ENCODE results near the gene ZNF253.
"Not testable (repeated sequence)": the region's sequence is repeated elsewhere in the genome, so short reads cannot be mapped to it uniquely, and the experiment has no call there.

ZNF253 gene

DNA sequence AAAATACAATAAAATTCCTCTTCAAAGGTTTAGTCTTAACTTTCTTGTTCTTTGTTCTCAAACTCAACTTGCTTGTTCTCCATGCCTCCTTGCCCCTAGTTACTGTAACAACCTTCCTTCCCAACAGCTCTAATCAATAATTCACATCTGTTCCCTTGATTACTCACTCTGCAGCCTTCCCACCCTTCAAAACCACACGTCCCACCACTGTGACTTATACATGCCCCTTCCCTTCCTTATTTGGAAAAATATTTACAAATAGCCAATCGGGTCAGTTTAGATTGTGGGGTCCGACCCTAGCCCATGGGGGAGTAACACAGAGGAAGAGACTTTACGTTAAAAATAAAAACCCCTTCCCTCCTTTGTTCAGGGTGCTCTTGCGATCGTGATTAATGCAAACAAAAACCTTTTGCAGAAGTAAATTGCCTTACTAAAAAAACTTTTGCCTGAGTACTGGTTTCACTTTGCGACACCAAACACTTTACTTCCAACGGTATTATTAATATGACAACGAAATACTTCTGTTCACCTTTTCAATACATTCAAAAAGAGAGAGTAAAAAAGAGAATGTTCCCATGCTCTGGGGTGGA lies 34.6 kb downstream of the ZNF253 start:
- peak; percentile 72 for DNase-seq (ENCODE audit: low read depth)

DNA sequence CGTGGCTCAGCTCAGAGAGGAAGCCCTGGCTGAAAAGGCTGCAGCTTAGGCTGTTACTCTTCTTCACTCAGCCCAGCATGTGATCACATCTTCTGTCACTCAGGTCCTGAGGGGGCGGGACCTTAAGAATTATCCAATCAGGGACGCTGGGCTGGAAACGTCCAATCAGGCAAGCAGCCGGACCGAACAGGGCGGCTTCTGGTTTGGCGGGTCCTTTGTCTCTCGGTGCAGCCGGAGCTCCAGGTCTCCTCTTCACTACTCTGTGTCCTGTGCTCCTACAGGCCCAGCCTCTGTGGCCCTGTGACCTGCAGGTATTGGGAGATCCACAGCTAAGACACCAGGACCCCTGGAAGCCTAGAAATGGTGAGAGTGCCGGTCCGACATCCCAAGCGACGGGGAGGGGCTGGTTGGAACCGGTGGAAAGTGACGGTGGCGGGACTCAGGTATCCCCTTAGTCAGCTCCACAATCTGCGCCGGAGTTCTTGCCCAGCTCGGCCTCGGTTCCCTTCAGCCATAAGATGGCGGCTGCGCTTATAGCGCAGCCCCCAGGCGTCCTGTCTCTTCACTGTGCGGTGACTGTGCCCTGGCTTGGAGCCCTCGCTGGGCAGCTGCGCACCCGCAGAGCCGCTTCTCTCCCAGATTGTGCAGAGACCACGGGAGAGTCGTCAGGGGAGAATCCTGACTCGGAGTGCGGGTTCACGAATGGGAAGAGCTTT lies 35.2 kb downstream of the ZNF253 start, which contains the start of gene ZNF93:
Gene ZNF93, plus strand, starts transcription at position 218 of the 716 bp plus-strand sequence. Its CDS starts 143 bp downstream, at position 361.
- DNase-seq (ENCODE audit: low read depth): peak; percentile 94

DNA sequence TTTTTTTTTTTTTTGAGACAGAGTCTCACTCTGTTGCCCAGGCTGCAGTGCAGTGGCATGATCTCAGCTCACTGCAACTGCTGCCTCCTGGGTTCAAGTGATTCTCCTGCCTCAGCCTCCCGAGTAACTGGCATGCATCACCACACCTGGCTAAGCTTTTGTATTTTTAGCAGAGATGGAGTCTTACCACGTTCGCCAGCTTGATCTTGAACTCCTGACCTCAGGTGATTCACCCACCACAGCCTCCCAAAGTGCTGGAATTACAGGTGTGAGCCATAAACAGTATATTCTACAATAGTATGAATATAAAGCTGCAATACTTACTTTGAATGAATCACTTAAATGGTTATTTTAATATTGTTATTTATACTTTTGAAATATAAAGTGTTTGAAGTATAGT lies 41.9 kb downstream of the ZNF253 start:
- not testable (repeated sequence) for DNase-seq (ENCODE audit: low read depth)

DNA sequence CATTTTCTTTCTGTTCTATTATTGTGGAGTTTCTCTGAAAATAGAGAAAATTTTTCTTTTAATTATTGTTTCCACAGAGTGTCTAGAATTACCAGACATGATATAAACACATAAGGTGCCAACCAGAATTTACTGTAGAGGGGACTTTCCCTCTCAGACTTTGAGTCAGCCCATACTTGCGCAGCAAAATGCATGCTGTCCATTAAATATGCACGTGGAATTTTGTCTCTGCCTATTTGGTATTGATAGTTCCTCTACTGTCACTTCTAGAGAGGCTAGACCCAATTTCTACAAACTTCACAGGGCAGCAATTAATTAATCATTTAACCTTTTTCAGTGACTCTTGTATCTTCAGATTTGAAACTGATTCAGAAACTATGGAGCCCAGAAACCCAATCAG lies 44.0 kb downstream of the ZNF253 start:
- DNase-seq (ENCODE audit: low read depth): no peak

DNA sequence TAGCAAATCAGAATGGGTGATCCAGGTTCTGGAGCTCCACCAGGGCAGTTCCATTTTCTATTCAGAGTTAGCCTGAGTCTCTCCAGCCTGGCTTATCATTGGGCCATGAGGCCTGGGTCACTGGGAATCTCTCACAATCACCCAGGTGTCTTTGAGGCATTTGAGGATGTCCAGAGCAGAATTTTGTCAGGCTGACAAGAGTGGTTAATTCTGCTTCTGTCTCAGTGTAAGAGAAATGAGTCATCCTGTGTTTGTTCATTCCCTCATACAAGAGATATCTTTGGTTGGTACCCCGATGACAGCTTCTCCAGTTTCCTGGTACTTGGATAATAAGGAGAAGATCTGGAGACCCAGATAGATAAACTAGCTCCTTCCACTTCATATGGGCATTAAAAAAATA lies 45.5 kb downstream of the ZNF253 start:
- DNase-seq (ENCODE audit: low read depth): no peak

DNA sequence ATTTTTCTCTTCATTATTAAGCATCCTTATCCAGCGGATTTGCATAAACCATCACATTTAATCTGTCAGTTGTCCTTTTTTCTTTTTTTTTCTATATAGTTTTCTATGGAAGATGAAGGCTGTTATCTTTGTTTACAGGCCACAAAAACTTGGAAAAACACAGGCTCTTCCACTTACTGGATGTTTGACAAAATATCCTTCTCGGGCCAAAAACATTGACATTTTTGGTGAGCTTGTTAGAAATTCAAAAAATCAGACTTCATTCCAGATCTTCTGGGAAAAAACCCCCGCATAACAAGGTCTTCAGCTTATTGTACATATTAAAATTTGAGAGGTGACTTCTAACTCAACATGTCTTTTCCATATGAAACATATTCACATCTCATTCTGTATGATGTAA lies 48.9 kb downstream of the ZNF253 start:
- no peak for DNase-seq (ENCODE audit: low read depth)

DNA sequence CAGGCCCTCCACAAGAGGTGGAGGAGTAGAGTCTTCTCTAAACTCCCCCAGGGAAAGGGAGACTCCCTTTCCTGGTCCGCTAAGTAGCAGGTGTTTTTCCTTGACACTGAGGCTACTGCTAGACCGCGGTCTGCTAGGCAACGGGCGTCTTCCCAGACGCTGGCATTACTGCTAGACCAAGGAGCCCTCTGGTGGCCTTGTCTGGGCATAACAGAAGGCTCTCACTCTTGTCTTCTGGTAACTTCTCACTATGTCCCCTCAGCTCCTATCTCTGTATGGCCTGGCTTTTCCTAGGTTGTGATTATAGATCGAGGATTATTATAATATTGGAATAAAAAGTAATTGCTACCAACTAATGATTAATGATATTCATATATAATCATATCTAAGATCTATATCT lies 64.7 kb downstream of the ZNF253 start:
- DNase-seq (ENCODE audit: low read depth): not testable (repeated sequence)

DNA sequence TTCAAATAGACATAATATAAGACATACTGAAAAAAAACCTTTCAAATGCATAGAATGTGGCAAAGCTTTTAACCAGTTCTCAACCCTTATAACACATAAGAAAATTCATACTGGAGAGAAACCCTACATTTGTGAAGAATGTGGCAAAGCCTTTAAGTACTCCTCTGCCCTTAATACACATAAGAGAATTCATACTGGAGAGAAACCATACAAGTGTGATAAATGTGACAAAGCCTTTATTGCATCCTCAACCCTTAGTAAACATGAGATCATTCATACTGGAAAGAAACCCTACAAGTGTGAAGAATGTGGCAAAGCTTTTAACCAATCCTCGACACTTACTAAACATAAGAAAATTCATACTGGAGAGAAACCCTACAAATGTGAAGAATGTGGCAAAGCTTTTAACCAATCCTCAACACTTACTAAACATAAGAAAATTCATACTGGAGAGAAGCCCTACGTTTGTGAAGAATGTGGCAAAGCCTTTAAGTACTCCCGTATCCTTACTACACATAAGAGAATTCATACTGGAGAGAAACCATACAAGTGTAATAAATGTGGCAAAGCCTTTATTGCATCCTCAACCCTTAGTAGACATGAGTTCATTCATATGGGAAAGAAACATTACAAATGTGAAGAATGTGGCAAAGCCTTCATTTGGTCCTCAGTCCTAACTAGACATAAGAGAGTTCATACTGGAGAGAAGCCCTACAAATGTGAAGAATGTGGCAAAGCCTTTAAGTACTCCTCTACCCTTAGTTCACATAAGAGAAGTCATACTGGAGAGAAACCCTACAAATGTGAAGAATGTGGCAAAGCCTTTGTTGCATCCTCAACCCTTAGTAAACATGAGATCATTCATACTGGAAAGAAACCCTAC lies 68.0 kb downstream of the ZNF253 start:
- not testable (repeated sequence) for DNase-seq (ENCODE audit: low read depth)

DNA sequence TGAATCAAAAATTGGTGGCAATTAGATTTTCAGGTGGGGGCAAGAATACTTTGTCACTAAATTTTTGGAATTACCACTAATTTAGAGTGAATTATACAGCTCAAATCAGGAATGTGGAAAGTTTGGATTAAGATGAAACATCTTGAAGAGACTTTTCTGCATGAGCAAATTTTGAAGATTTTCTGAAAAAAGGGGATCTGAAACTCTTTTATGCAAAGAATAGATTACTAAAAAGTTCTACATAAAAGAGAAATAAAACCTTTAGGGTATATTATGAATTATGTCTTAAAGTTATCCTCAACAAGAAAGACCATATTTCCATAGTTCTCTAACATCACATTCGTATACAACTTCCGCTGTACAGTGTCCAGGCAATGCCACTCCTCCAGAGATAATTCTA lies 71.7 kb downstream of the ZNF253 start:
- no peak for DNase-seq (ENCODE audit: low read depth)

DNA sequence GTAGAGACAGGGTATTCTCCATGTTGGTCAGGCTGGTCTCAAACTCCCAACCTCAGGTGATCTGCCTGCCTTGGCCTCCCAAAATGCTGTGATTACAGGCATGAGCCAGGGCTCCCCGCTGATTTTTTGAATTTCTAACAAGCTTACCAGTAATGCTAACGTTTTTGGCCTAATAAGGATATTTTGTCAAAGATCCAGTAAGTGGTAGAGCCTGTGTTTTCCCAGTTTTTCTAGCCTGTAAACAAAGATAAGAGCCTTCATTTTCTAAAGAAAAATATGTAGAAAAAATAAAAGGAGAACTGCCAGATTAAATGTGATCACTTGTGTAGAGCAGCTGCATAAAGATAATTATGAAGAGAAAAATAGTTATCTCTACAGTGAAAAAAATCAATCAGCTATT lies 72.8 kb downstream of the ZNF253 start:
- DNase-seq (ENCODE audit: low read depth): no peak

DNA sequence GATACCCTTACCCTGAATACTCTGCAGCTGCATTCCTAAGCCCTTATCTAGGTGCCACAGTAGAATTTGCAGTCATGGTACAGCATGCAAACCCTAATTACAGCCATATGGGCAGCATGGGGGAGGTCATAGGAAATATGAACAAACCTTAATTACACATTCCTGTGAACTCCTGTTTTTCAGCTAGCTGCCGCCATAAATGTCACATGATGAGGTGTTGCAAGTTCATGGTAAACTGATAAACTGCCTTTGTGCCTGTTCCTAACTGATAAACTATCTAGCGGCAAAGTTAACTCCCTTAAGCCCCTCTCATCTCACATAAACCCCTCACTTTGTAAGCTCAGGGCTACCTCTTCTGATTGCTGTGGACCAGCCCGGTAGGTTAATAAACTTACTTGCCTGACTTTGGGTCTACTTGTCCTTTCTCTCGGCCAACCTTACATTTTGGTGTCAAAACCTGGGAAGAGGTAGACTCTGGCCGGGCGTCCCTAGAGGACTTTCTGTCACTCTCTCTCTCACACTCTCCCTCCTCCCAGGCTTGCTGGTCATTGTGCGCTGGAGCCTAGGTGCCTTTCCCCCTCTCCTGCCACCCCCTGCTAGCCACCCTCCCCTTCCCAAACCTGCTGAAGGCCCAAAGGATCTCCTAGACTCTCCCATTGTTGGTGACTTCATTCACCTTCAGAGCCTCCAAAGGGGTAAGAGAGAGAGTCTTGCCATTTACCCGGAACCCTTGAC lies 78.3 kb downstream of the ZNF253 start:
- no peak for DNase-seq (ENCODE audit: low read depth)

All from non-pigmented ciliary epithelial cell (primary cell).